RWPE1 (cell line): ENCODE measurements around the gene SHC3.

Experiments
- CTCF ChIA-PET: fragments of 350-600 bp; sonication (Branson Sonifier 250); formaldehyde crosslinking; extraction: SDS; loops from one replicate; lab custom pipeline; 2021; lab: Yijun Ruan, JAX
- POLR2A ChIA-PET: fragments of 400-600 bp; formaldehyde crosslinking; extraction: SDS; loops from one replicate; lab custom pipeline; 2020; ENCODE audit warnings: antibody characterized with exemption; ENCODE audit not compliant: low non-redundant PET; lab: Yijun Ruan, JAX
- DNase-seq: peaks from one replicate; pipeline ENCODE4 v3.0.0; 2012; ENCODE audit warnings: low spot score
- H3K27ac ChIP-seq: fragments of 450-650 bp; 2 replicates; pipeline ENCODE4 v1.5.1; 2017
- CTCF ChIP-seq: fragments of 450-650 bp; conservative IDR thresholded peaks from 2 replicates; pipeline ENCODE4 v1.5.1; 2017; ENCODE audit warnings: low read depth, mild to moderate bottlenecking

Gene SHC3

GRCh38 chr9:88996046-88996920, 182.3 kb downstream of the SHC3 start:
- no peak for TF ChIP-seq CTCF
- no peak overlapping the region for H3K27ac ChIP-seq
- no peak for DNase-seq
- CTCF ChIA-PET: no interaction called here
- POLR2A ChIA-PET: no interaction called here

GRCh38 chr9:88995627-88996026, 183.0 kb downstream of the SHC3 start:
- no peak for DNase-seq
- CTCF ChIA-PET: no interaction called here
- TF ChIP-seq CTCF: no peak
- H3K27ac ChIP-seq: no peak overlapping the region
- POLR2A ChIA-PET: no interaction called here

GRCh38 chr9:88995200-88995577, 183.4 kb downstream of the SHC3 start:
- ChIA-PET POLR2A (no interaction called here), CTCF (no interaction called here)
- no peak for DNase-seq
- no peak for TF ChIP-seq CTCF
- no peak overlapping the region for H3K27ac ChIP-seq

- CTCF ChIA-PET: no interaction called here
- POLR2A ChIA-PET: no interaction called here
Observed at GRCh38 chr9:88994469-88995199, 184.0 kb downstream of the SHC3 start.

GRCh38 chr9:88993871-88994460, 184.7 kb downstream of the SHC3 start:
- CTCF ChIA-PET: no interaction called here
- no peak overlapping the region for H3K27ac ChIP-seq
- POLR2A ChIA-PET: no interaction called here
- no peak for TF ChIP-seq CTCF
- no peak for DNase-seq

More at GRCh38 chr9:88994469-88995199, 184.0 kb downstream of the SHC3 start:
- no peak for TF ChIP-seq CTCF
- no peak overlapping the region for H3K27ac ChIP-seq
- no peak for DNase-seq

- no peak for DNase-seq
- POLR2A ChIA-PET: no interaction called here
- H3K27ac ChIP-seq: no peak overlapping the region
- no peak for TF ChIP-seq CTCF
- CTCF ChIA-PET: interaction anchor here (0.7 kb wide), 1 partner anchor 395 kb away, joined by 5 read pairs; no protein-coding TSS in a partner anchor
Observed at GRCh38 chr9:88993327-88993726, 185.3 kb downstream of the SHC3 start.
